ENCODE results near the gene MYO1B. TPM values are rescaled to one million over a fixed set of nuclear protein-coding genes. Genes with fewer than 3 reads are reported as not detected.

The MYO1B gene
- total and polyA plus RNA-seq, 10 of the 15 experiments (the other 5 are each of a cell fraction or from before 2014, with no cell fraction given), result 0.10 to 4.2 (median 1.6) TPM

- Histone ChIP-seq H3K27ac (ENCODE audit: control insufficient read depth, insufficient read depth) (no peak overlapping the region), H3K36me3 (ENCODE audit: control insufficient read depth in 2 of 2, insufficient read depth in 2 of 2, low read length in 1 of 2) (no peaks in the 10 kb centered on the region), H3K27me3 (replicated peaks in 1 of 2; ENCODE audit: control insufficient read depth in 2 of 2, insufficient read depth in 2 of 2, low read length in 1 of 2) (0 out of 4 replicates have a peak, but pooled peaks cover 2% of the 10 kb centered on the region in 2 experiments), H3K9me3 (replicated peaks; ENCODE audit: control insufficient read depth, insufficient read depth, low read length) (no peaks in the 10 kb centered on the region), H2AFZ (ENCODE audit: control insufficient read depth, low read depth, low read length) (no peak overlapping the region), H3K4me3 (no peak overlapping the region), H3K4me1 (ENCODE audit: control insufficient read depth, insufficient read depth, low read length) (no peaks in the 10 kb centered on the region), H4K20me1 (ENCODE audit: control insufficient read depth, insufficient read depth) (no peaks in the 10 kb centered on the region), H3K9ac (ENCODE audit: control insufficient read depth, insufficient read depth, low read length) (no peak overlapping the region), H3K79me2 (ENCODE audit: control insufficient read depth, insufficient read depth, low read length) (no peaks in the 10 kb centered on the region), H3K4me2 (ENCODE audit: control insufficient read depth, insufficient read depth) (no peak overlapping the region)
- FAIRE-seq, result no peak
- no peak for ATAC-seq
- SMC1A ChIA-PET (ENCODE audit: uncharacterized antibody, unreplicated experiment), result interaction anchor here (0.9 kb wide), 1 partner anchor 248 kb away, joined by 3 read pairs; no protein-coding TSS in a partner anchor
- TF ChIP-seq BCL11A (IDR thresholded peaks at IDR 0.05; ENCODE audit: low read depth, low read length) (no peak), CEBPB (IDR thresholded peaks at IDR 0.05; ENCODE audit: borderline replicate concordance in 1 of 2, low read depth in 2 of 2, low read length in 2 of 2) (no peak), LARP7 (IDR thresholded peaks at IDR 0.05) (no peak), SMC3 (IDR thresholded peaks at IDR 0.05; ENCODE audit: borderline replicate concordance, low read length) (no peak), HDGF (IDR thresholded peaks at IDR 0.05) (no peak), USF2 (IDR thresholded peaks at IDR 0.05; ENCODE audit: borderline replicate concordance, low read depth, low read length) (no peak), E4F1 (IDR thresholded peaks at IDR 0.05; ENCODE audit: borderline replicate concordance, partially characterized antibody) (no peak), SREBF2 (IDR thresholded peaks at IDR 0.05; ENCODE audit: low read length) (no peak), GATAD2B (conservative IDR thresholded peaks at IDR 0.05; ENCODE audit: low read depth) (no peak), SIN3A (IDR thresholded peaks at IDR 0.05; ENCODE audit: low read depth, low read length) (no peak)
- BruUV-seq (replicated peaks), result no TSS peak
- POLR2A ChIA-PET, result no interaction called here
- CTCF ChIA-PET, result interaction anchor here (0.6 to 1.5 kb wide), 3 partner anchors 40 to 311 kb away, joined by 3 to 7 read pairs (median 3); no protein-coding TSS in a partner anchor
- intact Hi-C loops (cut with micrococcal nuclease; ENCODE audit: unreplicated experiment), result no loop called here
- in situ Hi-C loops (cut with MboI), result no loop called here
- 63% methylated on average over 2 of the region's 2 CpGs for WGBS (ENCODE audit: insufficient coverage, insufficient replicate concordance, low lambda C conversion rate, missing lambda C conversion rate)
- RAD21 ChIA-PET (ENCODE audit: unreplicated experiment), result no interaction called here
- DNase-seq (ENCODE audit: low read depth, low spot score), result no peak
Measured at GRCh38 chr2:191362841-191363240, 117.6 kb downstream of the MYO1B start.

All from GM12878 (cell line).